NK-92 (cell line): ENCODE data around the gene PARG.
"Not testable (repeated sequence)": the region's sequence is repeated elsewhere in the genome, so short reads cannot be mapped to it uniquely, and the experiment has no call there.

ENCODE experiments used
- DNase-seq: peaks from one replicate; lab custom pipeline; 2025; ENCODE audit not compliant: unreplicated experiment; lab: John Stamatoyannopoulos, UW

The PARG gene

DNA sequence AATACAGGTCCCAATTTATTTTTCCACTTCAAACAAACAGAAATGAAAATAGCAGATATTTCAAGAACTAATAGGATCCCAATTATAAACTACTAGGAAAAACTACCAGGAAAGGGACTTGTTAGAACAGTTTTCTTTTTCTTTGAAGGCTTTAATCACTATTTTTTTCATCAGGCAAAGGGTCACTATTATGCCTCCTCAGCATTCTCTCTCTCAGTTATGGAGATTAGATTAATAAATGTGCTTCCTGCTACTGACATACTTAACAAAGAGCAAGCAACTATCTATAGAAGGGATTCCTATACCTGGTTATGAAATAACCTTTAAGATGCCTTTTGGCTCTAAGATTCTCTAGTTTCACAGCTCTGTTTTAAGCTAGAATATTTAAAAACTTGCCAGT is 108.7 kb downstream of the PARG start:
- DNase-seq, result no peak

DNA sequence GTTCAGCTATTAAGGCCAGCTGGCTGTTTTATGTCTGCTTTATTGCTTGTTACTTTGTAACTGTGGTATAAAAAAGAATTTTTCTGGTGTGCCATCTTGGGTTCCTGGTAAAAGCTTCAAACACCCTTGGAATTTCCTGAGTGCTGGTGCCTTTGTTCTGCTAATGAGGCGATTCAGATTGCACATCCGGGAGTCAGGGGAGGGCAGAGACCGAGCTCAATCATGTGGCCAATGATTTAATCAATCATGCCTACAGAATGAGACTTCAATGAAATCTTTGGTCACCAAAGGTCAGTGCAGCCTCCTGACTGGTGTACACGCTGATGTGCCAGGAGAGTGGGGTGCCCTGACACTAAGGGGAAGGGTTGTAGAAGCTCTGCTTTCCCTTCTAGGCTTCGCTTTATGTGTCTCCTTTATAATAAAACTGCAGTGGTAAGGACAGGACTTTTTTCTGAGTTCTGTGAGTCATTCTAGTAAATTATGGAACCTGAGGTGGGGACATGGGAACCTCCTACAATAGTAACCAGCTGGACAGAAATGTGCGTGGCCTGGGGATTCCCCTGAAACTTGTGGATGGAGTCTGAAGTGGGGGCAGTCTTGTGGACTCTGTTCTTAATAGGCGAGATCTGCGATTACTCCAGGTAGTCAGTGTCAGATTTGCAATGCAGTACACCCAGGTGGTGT is 110.3 kb downstream of the PARG start:
- no peak for DNase-seq

DNA sequence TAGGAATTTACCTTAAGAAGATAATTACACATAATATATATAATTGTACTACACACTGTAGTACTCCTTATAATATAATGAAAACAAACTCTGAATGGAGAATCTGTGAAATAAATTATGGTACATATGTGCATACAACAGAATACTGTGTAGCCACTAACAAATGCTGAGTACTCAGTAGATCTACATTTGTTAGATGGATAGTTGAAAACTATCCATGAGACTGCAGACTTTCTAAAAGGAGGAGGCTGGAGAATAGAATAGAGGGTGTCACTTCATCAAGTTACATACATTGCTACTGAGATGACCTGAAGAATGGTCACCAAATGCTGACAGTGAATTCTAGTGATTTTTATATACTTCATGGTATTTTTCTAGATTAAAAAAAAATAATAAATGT is 111.0 kb downstream of the PARG start:
- no peak for DNase-seq

DNA sequence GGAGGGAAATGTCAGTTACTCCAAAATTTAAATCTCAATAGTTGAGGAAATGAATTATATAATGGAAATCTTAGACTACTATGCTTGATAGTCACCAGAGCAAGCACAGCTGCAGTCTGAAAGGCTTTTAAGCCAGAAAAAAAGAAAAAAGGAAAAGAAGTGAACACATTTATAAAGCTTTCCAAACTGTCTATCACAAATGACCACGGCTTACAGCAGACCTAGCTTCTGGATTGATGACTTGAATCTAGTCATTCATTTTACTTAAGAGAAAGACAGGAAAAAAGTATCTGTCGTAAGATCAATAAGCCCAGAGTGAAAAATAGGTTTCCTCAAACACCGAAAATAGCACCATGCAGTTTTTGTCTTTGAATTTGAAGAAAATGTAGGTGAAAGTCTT is 111.8 kb downstream of the PARG start:
- no peak for DNase-seq

DNA sequence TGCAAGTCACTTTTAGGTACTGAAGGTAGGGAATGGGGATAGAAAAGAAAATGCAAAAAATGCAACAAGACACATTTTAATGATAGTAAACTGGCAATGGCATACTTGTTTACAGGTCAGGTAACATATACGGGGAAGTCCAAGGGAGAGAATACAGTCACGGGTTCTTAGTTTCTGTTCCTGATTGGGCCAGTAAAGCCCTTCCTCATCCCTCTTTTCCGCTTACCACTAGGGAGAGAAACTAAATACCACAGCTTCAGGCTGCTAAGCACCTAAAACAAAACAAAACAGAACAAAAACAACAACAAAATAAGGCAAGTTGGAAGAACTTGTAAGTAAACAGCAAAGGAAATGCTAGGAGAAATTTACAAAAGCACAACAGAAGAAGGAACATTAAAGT is 114.5 kb downstream of the PARG start:
- no peak for DNase-seq

DNA sequence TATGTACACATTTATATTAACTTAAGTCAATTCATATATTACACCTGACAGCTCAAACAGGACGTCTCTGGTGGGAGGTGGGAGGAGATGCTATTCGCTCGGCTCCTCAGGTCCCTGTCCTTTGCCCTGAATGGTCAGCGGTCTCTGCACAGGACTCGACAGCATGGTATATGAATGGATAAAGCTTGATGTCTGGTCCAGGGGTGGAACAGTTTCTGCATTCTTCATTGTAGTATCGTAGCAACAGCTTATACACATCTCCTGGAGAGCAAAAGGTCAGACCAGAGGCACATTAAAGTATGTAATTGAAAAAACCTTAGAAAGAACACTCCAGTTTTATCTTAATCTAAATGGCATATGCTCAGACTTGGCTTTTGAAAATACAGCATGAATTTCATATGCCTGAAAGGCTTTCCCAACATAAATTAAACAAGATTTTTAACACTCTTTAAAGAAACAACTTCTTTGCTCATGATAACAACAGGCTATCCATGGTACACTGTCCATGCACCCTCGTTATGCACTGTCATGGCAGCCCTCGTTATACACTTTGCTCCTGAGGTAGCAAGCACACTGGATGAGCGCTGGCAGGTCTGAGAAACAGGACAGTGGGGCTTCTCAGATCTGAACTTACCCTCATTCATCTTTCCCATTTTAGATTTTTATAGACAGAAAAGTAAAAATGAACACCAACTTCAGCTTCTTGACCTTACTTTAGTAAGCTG is 122.4 kb downstream of the PARG start:
- DNase-seq, result no peak

DNA sequence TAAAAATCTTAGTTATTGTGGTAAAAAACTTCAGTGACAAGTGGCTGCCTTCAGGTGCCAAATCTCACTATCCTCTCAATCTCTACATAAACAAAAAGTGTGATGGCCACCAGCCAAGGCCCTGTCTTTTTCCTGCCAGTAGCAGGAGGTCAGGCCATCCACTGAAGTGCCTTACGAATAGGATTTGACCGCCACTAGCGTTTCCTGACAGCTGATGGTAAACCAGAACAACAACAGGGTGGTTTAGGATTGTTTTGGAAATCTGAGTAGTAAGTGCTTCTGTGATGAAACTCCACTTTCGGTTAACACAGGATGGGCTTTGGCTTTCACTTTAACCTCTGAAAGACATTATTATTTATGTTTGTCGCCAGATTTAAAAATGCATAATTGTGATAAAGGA is 124.0 kb downstream of the PARG start:
- no peak for DNase-seq

DNA sequence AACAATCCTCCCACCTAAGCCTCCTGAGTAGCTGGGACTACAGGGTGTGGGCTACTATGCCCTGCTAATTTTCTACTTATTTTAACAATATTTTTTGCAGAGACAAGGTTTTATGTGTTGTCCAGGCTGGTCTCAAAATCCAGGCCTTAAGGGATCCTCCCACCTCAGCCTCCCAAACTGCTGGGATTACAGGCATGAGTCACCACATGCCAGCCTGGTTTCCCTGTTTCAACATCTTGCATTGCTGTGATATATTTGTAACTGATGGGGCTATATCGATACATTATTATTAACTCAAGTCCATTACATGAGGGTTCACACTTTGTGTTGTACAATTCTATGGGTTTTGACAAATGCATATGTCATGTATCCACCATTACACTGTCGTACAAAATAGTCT is 137.8 kb downstream of the PARG start:
- DNase-seq, result no peak

DNA sequence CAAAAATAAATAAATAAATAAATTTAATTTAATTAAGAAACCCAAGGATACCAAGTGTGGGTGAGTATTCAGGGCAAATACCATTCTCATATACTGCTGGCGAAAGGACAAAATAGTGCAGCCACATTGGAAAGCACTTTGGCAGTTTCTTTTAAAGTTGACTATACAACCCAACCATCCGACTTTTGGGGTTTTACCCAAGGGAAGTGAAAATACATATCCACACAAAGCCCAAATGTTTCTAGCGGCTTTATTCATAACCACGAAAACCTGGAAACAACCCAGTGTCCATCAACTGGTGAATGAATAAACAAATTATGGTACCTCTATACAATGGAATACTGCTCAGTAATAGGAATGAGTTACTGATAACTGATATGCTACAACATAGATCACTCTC is 143.6 kb downstream of the PARG start:
- DNase-seq, result no peak

DNA sequence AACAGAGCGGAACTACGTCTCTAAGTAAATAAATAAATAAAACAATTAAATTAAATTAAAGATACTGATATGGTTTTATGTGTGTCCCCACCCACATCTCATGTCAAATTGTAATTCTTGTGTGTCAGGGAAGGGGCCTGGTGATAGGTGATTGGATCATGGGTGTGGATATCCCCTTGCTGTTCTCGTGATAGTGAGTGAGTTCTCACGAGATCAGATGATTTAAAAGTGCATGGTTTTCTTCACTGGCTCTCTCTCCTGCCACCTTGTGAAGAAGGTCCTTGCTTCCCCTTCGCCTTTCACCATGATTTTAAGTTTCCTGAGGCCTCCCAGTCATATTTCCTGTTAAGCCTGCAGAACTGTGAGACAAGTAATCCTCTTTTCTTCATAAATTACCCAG is 150.7 kb downstream of the PARG start:
- DNase-seq, result no peak

DNA sequence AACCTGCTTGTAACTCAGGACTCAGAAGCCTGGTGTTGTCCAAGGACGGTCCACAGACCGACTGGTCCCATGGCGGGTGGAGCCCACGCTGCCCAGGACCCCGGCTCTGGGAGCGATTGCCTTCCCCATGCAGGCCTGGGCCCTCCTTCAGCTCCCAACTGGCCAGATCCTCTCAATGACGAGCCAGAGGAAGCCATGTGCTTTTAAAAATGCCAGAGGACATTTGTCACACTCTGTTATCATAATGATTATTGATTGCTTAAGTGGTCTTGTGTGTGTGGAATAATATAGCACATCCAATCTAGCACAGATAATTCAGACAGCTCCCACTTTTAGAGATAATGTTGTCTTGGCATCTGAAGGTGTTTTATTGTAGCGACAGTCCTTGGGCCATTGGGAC is 157.1 kb downstream of the PARG start:
- DNase-seq, result no peak

DNA sequence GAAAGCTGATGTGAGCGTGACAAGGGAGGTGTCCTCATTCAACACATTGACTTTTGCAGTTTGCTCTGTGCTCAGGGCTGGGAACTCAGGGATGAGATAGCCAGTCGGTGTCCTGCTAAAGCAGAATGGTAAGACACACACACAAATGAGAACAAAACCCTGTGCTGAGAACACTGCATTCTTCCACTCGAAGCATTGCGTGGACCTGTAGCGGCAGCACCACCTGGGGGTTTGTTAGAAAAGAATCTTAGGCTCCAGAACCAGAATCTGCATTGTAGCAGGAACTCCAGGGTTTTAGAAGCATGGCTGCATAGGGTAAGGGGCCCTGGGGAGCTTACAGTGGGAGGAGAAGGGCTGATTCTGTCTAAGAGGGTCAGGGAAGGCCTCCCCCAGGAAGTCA is 158.2 kb downstream of the PARG start:
- no peak for DNase-seq

DNA sequence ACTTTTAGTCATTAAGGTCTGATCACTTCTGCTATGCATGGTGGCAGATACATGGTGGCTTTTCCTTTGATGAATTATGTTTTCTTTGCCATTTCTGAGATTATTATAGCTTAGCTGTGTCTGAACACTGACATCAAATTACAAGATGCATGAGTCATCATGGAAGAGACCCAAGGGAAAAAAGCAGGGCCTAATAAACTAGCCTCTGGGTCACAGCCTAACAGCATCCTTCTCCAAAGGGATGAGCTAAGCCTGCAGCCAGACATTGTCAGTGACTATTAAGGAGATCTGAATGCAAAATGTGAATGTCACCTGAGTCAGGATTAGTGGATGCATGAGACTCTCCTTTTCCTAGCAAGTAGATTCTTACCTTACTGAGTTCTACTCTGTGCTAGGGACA is 160.6 kb downstream of the PARG start:
- DNase-seq, result no peak

DNA sequence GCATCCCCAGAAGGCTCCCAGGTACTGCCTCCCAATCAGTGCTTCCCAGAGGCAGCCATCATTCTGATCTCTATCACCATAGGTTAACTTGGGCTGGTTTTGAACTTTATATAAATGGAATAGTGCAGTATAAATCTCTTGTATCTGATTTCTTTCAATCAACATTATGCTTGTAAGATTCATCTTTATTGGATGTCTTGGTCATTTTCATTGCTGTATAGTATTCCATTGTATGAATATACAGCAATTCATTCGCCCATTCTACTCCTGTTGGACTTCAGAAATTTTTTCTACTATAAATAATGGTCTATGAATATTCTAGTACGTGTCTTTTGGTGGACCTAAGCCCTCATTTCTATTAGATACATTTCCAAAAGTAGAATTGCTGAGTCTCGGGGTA is 163.6 kb downstream of the PARG start:
- DNase-seq, result no peak

DNA sequence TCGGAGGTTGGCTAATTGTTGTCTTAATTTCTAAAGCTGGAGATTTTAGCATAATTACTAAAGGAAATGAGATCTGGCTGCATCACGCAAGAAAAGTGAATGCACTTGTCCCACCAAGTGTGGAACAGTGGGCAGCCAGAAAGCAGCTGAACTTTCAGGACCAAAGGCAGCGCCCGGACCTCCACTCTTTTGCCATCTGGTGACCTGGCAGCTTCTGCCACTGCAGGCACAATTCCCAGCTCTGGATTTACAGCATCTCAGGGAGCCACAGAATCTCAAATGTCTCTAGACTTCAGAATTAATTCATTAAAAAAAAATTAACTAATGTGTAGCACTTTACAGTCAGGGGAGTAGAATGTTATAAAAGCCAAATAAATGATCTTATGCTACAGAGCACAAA is 165.0 kb downstream of the PARG start:
- no peak for DNase-seq

DNA sequence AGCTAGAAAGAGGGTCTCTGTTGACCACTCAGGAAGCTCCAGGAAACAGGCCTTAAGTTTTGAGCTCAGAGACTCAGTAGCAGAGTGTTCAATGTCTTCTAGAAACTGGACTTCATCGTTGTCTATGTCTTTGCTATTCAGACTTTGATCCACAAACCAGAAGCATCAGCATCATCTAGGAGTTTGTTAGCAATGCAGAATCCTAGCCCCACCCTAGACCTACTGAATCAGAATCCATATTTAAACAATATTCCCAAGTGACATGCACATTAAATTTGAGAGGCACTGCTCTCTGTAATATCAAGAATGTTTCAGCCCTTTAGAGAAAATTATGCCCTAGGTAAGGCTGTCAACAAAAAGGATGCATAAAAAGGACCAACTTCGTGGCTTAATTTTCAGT is 166.8 kb downstream of the PARG start:
- DNase-seq, result no peak

DNA sequence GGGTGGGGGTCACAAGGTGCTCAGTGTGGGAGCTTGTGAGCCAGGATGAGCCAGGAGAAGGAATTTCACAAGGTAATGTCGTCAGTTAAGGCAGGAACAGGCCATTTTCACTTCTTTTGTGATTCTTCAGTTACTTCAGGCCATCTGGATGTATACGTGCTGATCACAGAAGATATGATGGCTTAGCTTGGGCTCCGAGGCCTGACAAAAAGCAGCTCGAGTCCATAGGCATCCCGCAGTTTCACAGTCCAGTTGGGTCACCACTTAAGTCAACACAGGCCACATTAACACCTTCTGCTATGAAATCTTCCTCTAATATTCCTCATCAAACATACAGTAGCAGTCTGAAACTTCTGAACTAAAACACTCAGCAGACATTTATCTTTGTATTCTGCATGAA is 168.9 kb downstream of the PARG start:
- DNase-seq, result not testable (repeated sequence)

DNA sequence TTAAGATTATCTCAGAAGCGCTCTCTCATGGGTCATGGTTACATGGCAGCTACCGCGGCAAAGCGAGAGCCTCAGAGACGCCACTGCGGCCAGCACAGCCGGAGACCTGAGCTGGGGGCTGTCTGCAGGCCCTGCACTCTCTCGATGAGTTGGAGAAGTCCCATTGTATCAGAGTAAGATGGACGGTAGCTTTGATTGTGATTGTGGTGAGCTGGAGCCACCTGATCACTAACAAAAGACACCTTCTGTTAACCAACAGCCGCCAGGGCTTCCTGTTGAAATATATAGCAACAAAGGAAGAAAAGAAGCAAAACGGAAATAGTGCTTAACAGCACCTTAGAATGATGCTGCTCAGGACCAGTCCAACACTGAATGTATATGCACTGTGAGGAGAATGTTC is 170.8 kb downstream of the PARG start:
- DNase-seq, result not testable (repeated sequence)

DNA sequence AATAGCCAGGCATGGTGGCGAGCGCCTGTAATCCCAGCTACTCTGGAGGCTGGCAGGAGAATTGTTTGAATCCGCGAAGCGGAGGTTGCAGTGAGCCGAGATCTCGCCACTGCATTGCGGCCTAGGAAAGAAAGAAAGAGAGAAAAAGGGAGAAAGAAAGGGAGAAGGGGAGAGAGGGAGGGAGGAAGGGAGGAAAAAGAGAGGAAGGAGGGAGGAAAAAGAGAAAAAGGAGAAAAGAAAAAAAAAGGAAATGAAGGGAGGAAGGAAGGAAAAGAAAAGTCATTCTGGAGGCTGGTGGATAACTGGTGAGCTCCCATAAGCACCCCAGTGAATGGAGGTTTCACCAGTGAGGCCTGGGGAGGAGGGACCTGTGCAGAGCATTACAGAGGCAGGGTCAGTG is 172.1 kb downstream of the PARG start:
- DNase-seq, result no peak

DNA sequence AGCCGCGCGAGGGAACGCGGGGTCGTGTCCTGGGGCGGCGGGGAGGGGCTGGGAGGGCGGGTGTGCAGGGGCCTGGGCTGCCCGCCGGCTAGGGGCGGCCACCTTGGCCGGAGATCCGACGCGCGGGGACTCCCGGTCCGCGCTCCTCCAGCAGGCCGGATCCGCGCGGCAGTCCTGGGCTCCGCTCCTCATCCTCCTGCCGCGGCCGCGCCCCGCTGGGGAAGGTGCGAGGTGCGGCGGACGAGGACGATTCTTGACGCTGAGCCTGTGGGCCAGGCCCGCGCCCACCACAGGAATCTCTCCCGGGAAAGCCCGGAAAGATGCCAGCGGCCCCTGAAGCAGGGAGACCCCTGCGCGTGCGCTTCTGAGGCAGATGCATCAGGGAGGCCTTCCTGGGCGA is 173.1 kb downstream of the PARG start:
- DNase-seq, result no peak

DNA sequence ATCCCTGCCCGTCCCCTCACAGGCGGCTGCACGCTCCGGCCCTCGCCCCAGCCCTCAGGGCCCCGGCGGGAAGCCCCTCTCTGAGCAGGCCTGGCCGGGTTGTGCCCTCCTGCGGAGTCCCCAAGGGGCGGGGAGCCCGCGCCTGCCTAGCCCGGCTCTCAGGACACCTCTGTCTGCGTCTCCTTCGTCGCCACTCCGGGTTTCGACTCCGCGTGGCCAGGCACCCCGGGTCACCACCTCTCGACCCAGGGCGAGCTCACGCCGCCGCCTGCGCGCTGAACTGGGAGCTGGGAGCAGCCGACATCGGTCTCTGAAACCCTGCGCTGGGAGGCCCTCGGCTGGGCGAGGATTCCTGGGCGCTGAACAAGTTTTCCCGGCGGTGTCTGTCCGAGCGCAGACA is 173.5 kb downstream of the PARG start:
- DNase-seq, result no peak
